Measurements from ENCODE around the gene FANCC. TPM values are rescaled to one million over a fixed set of nuclear protein-coding genes. Genes with fewer than 3 reads are reported as not detected.
"Not testable (repeated sequence)": the region's sequence is repeated elsewhere in the genome, so short reads cannot be mapped to it uniquely, and the experiment has no call there.

FANCC gene
- total RNA-seq, 1 donor from 2014 or later, result 12.3 TPM

- DNase-seq, result no peak
Observed at GRCh38 chr9:95280745-95281144, 36.8 kb downstream of the FANCC start.

DNA sequence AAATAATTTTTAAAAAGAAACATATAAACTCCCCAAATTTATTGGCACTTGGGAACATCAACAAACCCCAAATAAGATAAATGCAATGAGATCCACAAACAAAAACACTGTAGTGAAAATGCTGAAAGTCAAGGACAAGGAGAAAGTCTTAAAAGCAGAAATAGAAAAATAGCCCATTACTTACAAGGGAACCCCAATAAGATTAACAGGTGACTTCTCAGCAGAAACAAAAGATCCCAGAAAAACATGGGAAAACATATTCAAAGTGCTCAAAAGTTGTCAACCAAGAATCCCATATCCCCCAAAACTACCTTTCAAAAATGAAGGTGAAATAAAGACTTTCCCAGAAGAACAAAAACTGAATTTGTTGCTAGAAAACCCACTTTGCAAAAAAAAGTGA lies 40.0 kb downstream of the FANCC start:
- DNase-seq, result no peak

DNA sequence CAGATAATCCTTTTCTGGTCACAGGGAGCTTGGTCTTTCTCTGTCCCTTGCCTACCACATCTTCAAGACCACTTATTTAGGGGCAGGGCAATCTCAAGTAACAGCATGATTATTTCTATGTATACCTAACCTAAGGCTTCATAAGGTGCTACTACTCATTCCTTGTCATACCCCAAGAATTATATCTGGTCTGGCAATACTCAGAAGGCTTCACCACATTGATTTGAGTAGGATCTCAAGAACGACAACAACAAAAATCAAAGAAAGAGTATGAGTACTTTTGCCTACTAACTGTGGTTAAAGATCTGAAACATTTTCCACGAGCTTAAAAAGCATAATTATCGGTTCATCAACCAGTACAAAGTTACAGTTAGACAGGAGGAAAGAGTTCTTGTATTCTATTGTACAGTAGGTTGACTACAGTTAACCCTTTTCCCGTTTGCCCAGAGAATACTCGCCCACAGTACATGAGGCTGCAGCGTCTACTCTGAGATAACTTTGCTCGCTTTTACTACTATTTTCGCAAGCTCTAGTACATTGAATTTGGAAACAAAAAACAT lies 41.0 kb downstream of the FANCC start:
- DNase-seq, result no peak

GRCh38 chr9:95274160-95274559 lies 43.3 kb downstream of the FANCC start:
- DNase-seq, result not testable (repeated sequence)

DNA sequence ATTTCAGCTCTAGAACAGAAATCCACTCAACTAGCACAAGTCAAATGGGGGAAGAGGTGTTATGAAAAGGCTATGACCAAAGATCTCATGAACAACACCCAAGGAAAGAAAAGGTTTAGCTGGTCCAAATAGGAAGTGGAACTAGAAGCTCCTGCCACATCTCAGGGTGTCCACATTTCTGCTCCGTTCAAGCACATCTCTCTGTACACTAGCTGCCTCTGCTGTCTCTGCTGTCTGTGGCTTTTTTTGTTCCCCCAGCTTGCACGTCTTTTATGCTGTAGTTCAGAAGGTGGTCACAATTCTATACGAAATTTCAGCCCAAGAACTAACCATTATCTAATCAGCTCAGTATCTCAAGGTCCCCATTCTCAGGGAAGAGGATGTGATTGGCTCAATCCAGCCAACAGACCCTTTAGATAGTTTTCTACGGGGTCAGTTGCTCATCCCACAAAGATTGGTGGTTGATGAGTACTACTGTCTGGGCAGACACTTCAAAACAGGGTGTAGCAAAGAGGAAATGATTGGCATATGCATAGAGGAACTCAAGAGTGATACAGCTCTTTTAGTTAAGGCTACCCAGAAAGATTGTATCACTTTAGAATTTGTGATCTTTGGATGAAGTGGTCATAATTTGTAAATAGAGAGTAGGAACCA lies 44.0 kb downstream of the FANCC start:
- no peak for DNase-seq

- no peak for DNase-seq
Observed at GRCh38 chr9:95272830-95273229, 44.7 kb downstream of the FANCC start.

- no peak for DNase-seq
Observed at GRCh38 chr9:95270790-95271189, 46.7 kb downstream of the FANCC start.

- not testable (repeated sequence) for DNase-seq
Observed at GRCh38 chr9:95269803-95270773, 47.4 kb downstream of the FANCC start.

DNA sequence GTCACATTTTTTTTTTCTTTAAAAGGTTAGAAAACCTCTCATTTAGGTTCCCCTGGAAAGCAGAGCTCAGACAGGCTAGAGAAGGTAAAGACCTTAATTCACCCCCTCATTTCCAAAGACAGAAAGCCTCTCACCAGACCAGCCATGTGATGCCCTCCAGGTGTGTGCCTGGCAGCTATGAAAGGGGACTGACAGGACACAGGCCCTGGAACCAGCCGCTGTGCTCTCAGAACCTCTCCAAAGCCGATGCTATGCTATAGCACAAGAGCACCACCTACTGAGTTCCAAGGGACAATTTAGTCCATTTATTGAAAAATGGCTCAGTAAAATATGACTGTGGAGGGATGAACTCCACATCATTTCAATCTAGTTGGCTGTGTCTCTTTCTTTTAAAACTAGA lies 48.8 kb downstream of the FANCC start:
- no peak for DNase-seq

- DNase-seq, result no peak
Observed at GRCh38 chr9:95266649-95267048, 50.9 kb downstream of the FANCC start.

DNA sequence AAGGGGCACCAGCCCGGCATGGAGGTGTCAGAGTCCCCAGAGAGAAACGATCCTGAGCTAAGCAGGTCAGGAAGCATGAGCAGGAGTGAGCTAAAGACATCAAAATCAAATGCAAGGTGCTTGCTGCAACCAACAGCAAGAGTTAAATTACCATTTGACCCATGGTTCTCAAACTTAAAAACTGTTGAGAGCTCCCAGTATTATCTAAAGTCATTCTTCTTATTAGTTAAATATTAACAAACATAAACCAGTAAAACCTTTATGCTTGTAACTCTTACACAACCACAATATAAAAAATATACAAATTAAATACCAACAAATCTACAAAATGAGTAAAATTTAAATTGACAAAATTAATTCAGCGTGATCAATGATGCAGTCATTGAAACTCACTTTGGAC lies 51.5 kb downstream of the FANCC start:
- DNase-seq, result no peak

GRCh38 chr9:95264954-95265615 lies 52.4 kb downstream of the FANCC start:
- DNase-seq, result no peak

DNA sequence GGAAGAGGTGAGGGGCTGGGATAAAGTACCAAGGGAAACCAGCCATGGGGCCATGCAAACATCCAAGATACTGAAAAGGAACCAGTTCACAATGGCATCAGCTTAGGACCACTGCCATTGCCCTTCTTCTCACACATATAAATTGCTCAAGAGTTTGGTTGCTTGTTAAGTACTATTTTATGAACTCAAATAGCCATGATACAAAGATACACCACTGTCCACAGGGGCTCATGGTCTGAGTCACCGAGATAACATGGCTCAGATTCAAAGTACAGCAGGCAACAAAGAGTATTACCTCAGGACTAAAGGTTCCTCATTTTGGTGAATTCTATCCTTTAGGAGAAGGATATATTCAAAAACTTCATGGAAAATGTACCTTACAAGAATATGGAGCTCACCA lies 55.6 kb downstream of the FANCC start:
- no peak for DNase-seq

DNA sequence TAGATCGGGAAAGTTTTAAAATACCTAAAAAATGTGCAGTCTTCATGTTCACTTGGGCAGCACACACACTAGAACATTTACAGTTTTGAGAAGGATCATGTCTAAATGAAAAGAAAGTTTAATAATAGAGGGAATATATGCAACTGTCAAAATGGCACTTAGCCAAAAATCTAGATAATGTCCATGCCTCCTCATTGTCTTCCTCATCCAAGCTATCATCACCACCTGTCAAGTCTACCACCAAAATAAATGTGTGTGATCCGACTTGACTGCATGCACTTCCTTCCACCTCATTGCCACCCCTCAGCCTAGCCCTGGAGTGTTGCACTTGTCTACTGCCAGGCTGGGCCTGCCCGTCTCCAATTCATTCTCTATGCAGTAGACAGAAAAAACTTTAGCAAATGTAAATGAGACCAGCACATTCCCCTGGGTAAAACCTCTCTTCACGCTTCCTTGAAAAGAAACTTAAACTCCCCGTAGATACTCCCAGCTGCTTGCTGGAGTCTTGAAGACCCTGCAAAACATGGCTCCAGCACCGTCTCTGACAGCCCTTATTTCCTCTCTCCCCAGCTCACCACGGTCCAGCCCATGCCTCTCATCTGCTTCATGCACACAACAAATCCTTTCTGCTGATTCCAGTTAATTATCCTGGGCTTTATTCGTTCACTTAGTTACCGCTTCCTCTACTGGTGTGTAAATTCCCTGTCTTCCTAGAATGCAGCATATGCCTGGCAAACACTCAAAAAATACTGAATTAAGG lies 66.9 kb downstream of the FANCC start:
- no peak for DNase-seq

DNA sequence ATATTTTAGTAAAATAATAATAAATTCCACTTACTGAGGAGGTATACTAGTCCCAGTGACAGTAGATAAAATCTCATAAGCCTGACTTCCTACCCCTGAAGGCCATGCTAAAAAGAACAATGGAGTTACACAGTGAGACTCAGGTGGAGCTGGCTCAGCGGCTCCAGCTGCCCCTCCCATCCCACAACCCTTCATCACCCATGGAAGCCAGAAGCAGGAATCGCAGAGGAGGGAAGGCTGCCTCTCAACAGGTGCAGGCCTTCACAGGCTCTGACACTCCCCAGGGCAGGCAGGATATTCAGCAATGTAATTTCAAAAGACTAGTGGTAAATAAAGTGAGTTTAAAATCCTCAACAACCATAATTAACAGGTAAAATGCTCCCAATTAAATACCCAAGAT lies 67.5 kb downstream of the FANCC start:
- no peak for DNase-seq

DNA sequence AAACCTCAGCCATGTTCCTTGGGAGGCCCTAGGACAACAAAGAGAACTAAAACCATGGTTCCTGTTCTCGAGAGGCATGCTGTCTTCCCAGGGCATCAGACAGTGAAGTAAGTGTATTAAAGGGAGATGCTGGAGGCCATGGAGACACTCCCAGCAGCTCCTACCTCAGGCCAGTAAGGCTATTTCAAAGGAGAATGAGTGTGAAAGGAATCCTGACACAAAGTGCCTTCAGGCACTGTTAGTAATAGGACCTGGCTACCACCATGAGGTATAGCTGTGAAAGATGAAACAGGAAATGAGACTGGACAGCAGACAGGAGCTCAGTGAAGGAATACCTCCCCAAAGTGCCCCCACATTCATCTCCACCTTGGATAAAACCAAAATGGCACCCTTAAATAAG lies 71.0 kb downstream of the FANCC start:
- DNase-seq, result no peak

- DNase-seq, result no peak
Observed at GRCh38 chr9:95242613-95243012, 74.9 kb downstream of the FANCC start.

- no peak for DNase-seq
Observed at GRCh38 chr9:95239071-95239470, 78.4 kb downstream of the FANCC start.

DNA sequence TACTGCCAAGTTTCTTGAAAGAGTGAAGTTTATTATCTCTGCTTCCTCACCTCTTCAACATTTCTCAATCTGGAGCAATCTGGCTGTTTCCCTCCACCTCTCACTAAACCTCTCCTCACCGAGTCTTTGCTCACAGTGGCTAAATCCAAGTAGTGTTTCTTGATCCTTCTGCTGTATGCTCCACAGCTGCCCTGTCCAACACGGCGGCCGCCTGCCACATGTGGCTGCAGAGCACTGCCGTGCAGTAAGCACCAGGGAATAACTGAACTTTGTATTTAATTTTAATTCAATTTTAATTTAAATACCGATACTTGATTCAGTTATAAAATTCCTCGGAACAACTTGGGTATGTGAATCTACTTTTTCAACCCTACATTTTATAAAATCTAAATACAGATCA lies 80.2 kb downstream of the FANCC start:
- DNase-seq, result no peak

GRCh38 chr9:95230046-95230445 lies 87.5 kb downstream of the FANCC start:
- no peak for DNase-seq

GRCh38 chr9:95229230-95229915 lies 88.1 kb downstream of the FANCC start:
- DNase-seq, result no peak
